RPMI8226 (cell line): ENCODE results near the gene SIX2.

ENCODE experiments used
- DNase-seq: peaks from one replicate; pipeline ENCODE4 v3.0.0-alpha.2; 2015

Gene SIX2

GRCh38 chr2:44964752-44965236 is 44.5 kb downstream of the SIX2 start:
- no peak for DNase-seq

DNA sequence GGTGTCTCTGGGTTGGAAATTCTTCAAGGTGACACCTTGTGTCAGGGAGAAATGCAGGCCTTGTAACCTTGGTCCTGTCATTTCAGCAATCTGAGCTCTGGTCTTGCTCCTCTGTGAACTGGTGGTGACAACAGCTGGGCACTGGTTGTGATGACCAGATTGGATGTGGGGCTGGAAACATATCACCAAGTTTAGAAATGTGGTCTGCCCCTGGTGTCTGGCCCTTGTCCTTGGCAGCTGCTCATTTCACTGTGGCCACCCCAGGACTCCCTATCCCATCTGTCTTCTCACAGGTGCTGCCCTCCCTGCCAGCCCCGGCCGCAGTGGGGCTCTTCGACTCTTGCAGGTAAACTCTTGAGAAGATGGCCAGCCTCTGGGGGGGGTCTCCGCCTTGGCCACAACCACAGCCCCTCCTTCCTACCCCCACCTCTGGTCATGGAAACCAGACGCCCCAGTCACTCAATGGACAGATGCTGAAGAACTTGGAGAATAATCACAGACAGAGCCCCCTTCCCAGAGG is 47.0 kb downstream of the SIX2 start:
- DNase-seq: no peak

DNA sequence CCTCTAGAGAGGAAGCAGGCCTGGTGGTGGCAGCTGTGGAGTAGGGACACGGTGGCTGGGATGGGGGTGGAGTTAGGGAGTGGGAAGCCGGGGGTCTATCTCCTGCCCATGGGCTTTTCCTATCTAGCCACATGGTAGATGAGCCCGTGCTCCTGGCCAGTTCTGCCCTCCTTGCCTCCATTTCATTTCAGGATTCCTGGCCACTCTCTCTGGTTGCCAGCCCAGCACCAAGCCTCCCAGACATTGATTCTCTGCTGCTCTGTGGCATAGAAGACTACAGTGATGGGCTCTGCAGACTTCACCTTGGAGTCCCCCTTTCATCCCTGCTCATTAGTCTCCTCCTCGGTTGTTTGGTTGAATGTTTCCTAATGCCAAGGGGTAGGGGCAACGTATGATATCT is 48.4 kb downstream of the SIX2 start:
- no peak for DNase-seq

DNA sequence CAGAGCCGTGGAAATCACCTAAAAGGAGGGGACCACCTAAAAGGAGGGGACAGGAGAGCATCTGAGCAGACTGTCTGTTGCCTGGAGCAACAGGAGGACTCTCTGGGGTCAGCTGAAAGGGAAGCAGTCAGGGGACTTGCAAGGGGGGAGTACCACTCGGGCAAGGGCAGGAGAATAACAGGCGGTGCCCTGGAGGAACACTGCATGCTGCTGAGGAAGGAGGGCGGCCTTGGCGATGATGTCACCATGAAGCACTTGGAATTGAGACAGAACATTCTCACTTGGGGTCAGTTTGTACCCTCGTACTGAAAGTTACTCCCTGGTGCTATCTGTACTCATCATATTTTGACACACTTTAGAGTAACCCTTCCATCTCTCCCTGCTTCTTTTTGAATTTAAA is 49.4 kb downstream of the SIX2 start:
- no peak for DNase-seq

- no peak for DNase-seq
These were observed 51.5 kb downstream of the SIX2 start for GRCh38 chr2:44957656-44958327.

DNA sequence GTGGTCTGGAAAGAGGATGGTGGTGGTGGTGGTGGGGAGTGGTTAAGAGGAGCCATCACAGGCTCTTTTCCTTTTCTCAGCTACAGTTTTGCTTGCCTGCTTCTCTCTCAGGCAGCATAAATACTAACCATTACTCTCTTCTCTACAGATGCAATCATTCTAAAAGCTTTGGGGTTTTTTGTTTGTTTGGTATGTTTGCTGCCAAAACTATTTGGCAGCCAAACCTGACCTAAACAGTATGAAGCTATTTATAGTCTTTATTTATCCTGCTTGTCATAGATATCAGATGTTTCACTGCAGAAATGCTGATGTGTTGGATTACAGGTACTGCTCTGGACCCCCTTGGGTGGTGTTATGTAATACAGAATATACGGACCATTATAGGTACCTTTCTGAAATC is 52.4 kb downstream of the SIX2 start:
- no peak for DNase-seq

DNA sequence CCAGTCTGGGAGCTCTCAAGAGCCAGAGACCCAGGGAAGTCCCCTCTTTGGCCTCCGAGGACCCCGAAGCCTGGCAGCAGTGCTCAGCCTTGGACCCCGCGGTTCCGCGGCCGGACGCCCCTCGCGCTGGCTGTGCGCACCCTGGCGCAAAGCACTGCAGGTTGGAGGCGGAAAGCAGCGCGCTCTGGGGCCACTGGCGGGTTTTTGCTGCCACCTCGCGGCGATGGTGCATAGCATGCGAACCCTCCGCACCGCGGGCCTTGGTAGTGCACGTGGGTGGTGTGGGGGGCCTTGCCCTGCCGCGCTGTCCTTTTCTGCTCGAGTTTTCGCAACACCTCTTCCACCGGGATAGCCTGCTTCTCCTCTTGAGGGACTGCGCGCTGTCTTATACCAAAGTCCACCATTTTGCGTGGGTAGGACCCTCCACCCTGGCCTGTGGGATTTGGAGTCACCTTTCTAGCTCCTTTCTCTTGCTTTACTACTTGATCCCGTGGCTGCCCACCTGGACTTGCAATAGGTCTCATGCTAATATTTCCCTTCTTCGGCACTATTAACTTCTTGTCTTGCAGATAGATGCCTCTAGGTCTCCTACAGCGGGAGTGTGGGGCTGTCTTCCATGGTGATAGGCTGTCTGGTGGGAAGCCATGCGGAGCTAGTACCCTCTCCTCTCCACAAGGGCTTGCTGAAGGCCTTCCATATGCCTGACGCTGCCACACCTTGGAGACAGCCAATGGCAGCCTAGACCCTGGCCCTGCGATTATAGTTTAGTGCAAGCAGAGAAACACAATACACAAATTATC is 53.5 kb downstream of the SIX2 start:
- DNase-seq: peak; percentile 81
